Ovary (tissue), 3 donors: ENCODE results near the gene HIVEP1.

ENCODE experiments used
- CTCF ChIP-seq, 3 donors: fragments of 450-650 bp in 2 of 3; fragments of 200-600 bp in 1 of 3; IDR thresholded peaks; one replicate each; pipeline versions ENCODE4 v1.5.1 to v1.8.0; 2016 to 2022; ENCODE audit warnings: antibody characterized with exemption in 3 of 3, mild to moderate bottlenecking in 1 of 3
- EP300 ChIP-seq: sonication (generic); formaldehyde crosslinking; IDR thresholded peaks from one replicate; pipeline ENCODE4 v1.6.1; 2017; ENCODE audit warnings: antibody characterized with exemption
- POLR2A ChIP-seq: fragments of 450-650 bp; IDR thresholded peaks from one replicate; pipeline ENCODE4 v1.6.1; 2017; ENCODE audit warnings: antibody characterized with exemption, mild to moderate bottlenecking, moderate library complexity
- donor health status: DM: no; HTN: no; CAD: no.

GRCh38 chr6:12007887-12008286 lies 4.2 kb upstream of the HIVEP1 start:
- TF ChIP-seq CTCF (IDR thresholded peaks at IDR 0.05) (no peak), EP300 (no peak), POLR2A (no peak)
